DOHH2 (cell line): ENCODE results near the gene ARHGAP27.

Experiments
- H3F3A ChIP-seq: fragments of 200-600 bp; sonication (generic), shearing (Covaris generic); 2 replicates; pipeline ENCODE4 v1.6.0; 2016; ENCODE audit warnings: antibody characterized with exemption, mild to moderate bottlenecking; ENCODE audit not compliant: control insufficient read depth, insufficient read depth
- H3K27ac ChIP-seq: fragments of 200-600 bp; sonication (generic); 2 replicates; pipeline ENCODE4 v1.5.1; 2014; ENCODE audit warnings: low read depth, mild to moderate bottlenecking, low read length, moderate library complexity
- H3K27me3 ChIP-seq: fragments of 200-600 bp; sonication (generic); 2 replicates; pipeline ENCODE4 v1.6.1; 2014; ENCODE audit warnings: mild to moderate bottlenecking, low read length, mixed read lengths; ENCODE audit not compliant: control insufficient read depth
- H3K36me3 ChIP-seq: fragments of 200-600 bp; sonication (generic); 2 replicates; pipeline ENCODE4 v1.6.1; 2014; ENCODE audit warnings: mild to moderate bottlenecking, low read length, moderate library complexity, mixed read lengths; ENCODE audit not compliant: control insufficient read depth
- H3K4me1 ChIP-seq: fragments of 200-600 bp; sonication (generic); 2 replicates; pipeline ENCODE4 v1.6.1; 2014; ENCODE audit warnings: mild to moderate bottlenecking, low read length, mixed read lengths; ENCODE audit not compliant: control insufficient read depth
- H3K4me2 ChIP-seq: fragments of 200-600 bp; sonication (generic); 2 replicates; pipeline ENCODE4 v1.6.0; 2014; ENCODE audit warnings: mild to moderate bottlenecking, low read length, moderate library complexity
- H3K4me3 ChIP-seq: fragments of 200-600 bp; sonication (generic); 2 replicates; pipeline ENCODE4 v1.5.1; 2014; ENCODE audit warnings: mild to moderate bottlenecking, low read length, mixed read lengths
- H3K79me2 ChIP-seq: fragments of 200-600 bp; sonication (generic); 2 replicates; pipeline ENCODE4 v1.6.1; 2014; ENCODE audit warnings: mild to moderate bottlenecking, low read length, mixed read lengths; ENCODE audit not compliant: control insufficient read depth
- H3K9me2 ChIP-seq: fragments of 200-600 bp; sonication (generic); replicated peaks from 2 replicates; pipeline ENCODE4 v1.6.1; 2014; ENCODE audit warnings: mild to moderate bottlenecking, low read length, mixed read lengths; ENCODE audit not compliant: control insufficient read depth
- H3K9me3 ChIP-seq: fragments of 200-600 bp; sonication (generic); 2 replicates; pipeline ENCODE4 v1.6.1; 2014; ENCODE audit warnings: antibody characterized with exemption, low read length, mixed read lengths; ENCODE audit not compliant: control insufficient read depth, insufficient read depth
- H4K20me1 ChIP-seq: fragments of 200-600 bp; sonication (generic); 2 replicates; pipeline ENCODE4 v1.6.0; 2014; ENCODE audit warnings: low read depth, mild to moderate bottlenecking, antibody characterized with exemption, low read length, moderate library complexity; ENCODE audit not compliant: control insufficient read depth, insufficient read depth
- EZH2phosphoT487 ChIP-seq: fragments of 200-600 bp; sonication (generic); IDR thresholded peaks from 2 replicates; pipeline ENCODE4 v1.6.1; 2017; ENCODE audit warnings: borderline replicate concordance, mild to moderate bottlenecking, antibody characterized with exemption, low read length, moderate library complexity, mixed read lengths
- TF ChIP-seq, protein P1 (sequence below): fragments of 200-600 bp; sonication (generic); IDR thresholded peaks from one replicate; pipeline ENCODE4 v1.5.1; 2014; ENCODE audit warnings: antibody characterized with exemption, mild to moderate bottlenecking, low read depth, low read length; ENCODE audit not compliant: poor library complexity, severe bottlenecking

The ARHGAP27 gene

DNA sequence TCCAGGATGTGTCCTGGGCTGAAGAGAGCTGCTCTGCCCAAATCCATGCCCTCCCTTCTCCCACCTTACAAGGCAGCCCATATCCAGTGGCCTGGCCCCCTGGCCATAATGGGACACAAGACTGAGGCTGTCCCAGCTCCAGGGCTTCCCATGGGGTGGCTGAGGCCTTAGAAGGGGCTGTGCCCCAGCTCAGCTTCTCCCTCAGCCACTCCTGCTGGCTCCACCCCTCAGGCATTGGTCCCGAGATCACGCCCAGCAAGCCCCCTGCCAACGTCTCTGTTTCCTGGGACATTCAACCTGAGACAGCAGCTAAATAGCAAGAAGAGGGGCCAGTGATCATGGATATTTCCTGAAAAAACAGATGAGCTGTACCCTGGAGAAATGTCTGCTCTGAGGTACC is 43.3 kb downstream of the ARHGAP27 start:
- H3K27me3 ChIP-seq: peaks cover 31% of the 10 kb centered on the region
- no peak overlapping the region for H3K4me3 ChIP-seq
- no peaks in the 10 kb centered on the region for H3K79me2 ChIP-seq
- no peaks in the 10 kb centered on the region for H3F3A ChIP-seq
- no peaks in the 10 kb centered on the region for H4K20me1 ChIP-seq
- peaks cover 19% of the 10 kb centered on the region for H3K4me1 ChIP-seq
- H3K27ac ChIP-seq: no peak overlapping the region
- peaks cover under 1% of the 10 kb centered on the region; the same call in 1 of the 2 replicates for H3K36me3 ChIP-seq
- H3K9me3 ChIP-seq: no peaks in the 10 kb centered on the region
- no peaks in the 10 kb centered on the region for H3K9me2 ChIP-seq
- no peak overlapping the region for H3K4me2 ChIP-seq
- TF ChIP-seq, protein P1, sequence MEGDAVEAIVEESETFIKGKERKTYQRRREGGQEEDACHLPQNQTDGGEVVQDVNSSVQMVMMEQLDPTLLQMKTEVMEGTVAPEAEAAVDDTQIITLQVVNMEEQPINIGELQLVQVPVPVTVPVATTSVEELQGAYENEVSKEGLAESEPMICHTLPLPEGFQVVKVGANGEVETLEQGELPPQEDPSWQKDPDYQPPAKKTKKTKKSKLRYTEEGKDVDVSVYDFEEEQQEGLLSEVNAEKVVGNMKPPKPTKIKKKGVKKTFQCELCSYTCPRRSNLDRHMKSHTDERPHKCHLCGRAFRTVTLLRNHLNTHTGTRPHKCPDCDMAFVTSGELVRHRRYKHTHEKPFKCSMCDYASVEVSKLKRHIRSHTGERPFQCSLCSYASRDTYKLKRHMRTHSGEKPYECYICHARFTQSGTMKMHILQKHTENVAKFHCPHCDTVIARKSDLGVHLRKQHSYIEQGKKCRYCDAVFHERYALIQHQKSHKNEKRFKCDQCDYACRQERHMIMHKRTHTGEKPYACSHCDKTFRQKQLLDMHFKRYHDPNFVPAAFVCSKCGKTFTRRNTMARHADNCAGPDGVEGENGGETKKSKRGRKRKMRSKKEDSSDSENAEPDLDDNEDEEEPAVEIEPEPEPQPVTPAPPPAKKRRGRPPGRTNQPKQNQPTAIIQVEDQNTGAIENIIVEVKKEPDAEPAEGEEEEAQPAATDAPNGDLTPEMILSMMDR: no peak
- no peak for TF ChIP-seq EZH2phosphoT487

DNA sequence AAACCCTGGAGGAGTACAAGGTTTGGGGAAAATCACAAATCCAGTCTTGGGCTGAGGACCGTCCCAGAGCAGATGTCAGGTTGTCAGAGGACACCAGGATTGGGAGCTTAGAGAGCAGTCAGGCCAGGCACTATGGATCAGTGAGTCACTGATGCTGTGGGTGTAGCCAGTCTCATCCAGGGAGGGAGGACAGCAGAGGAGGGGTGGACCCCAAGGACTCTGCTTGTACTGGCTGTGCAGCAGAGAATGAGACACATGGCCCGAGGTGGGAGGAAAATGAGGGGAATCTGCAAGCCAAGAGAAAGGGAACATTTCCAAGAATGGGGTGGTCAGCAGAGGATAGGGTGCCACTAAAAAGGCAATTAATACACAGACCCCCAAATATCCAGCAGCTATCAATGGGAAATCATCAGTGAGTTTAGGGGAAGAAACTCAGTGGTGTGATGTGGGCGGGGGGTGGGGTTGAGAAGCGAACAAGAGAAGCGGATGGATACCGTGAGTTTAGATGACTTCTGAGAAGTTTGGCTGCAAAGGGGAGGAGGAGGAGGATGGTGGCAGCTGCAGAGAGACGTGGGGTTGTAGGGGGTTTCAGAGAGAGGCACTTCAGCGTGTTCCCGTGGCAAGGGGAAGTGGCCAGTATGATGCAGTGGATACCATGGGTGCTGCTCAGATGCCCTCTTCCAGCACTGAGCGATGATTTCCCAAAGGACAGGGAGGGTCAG is 43.9 kb downstream of the ARHGAP27 start:
- Histone ChIP-seq H3F3A (no peaks in the 10 kb centered on the region), H3K4me3 (no peak overlapping the region), H4K20me1 (no peaks in the 10 kb centered on the region), H3K9me3 (no peaks in the 10 kb centered on the region), H3K4me2 (no peak overlapping the region), H3K79me2 (no peaks in the 10 kb centered on the region), H3K27ac (no peak overlapping the region), H3K36me3 (no peaks in the 10 kb centered on the region), H3K27me3 (peaks cover 31% of the 10 kb centered on the region), H3K4me1 (peaks cover 19% of the 10 kb centered on the region), H3K9me2 (no peaks in the 10 kb centered on the region)
- TF ChIP-seq EZH2phosphoT487: no peak
- TF ChIP-seq, protein P1: no peak

DNA sequence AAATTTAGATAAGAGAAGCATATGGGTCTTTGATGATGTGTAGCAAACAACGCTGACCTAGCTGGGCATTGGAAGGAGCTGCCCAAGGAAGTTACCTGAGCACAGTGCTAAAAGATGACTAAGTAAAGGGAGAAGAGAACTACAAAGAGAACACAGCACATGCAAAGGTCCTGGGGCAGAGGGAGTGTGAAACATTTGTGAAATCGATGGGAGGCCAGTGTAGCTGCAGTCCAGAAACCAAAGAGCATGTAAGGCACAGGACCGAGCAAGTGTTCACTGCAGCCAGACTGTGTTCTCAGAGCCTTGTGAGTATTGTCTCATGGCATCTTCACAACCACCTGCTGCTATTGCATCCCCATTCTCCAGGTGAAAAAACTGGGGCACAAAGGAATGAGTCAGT is 44.9 kb downstream of the ARHGAP27 start:
- no peak overlapping the region for H3K27ac ChIP-seq
- no peaks in the 10 kb centered on the region for H4K20me1 ChIP-seq
- no peaks in the 10 kb centered on the region for H3K79me2 ChIP-seq
- H3K4me1 ChIP-seq: peaks cover 19% of the 10 kb centered on the region
- H3K4me3 ChIP-seq: no peak overlapping the region
- no peaks in the 10 kb centered on the region for H3K9me2 ChIP-seq
- H3K4me2 ChIP-seq: no peak overlapping the region
- peaks cover 31% of the 10 kb centered on the region for H3K27me3 ChIP-seq
- no peaks in the 10 kb centered on the region for H3K36me3 ChIP-seq
- H3K9me3 ChIP-seq: no peaks in the 10 kb centered on the region
- TF ChIP-seq, protein P1: no peak
- no peak for TF ChIP-seq EZH2phosphoT487
- no peaks in the 10 kb centered on the region for H3F3A ChIP-seq
